GM21786 (cell line): ENCODE measurements around the gene SEC14L1.

Experiments
- ATAC-seq: cut with Tn5 transposase; IDR thresholded peaks from one replicate; pipeline ENCODE4 v1.9.1; 2021; ENCODE audit not compliant: unreplicated experiment

Gene SEC14L1

GRCh38 chr17:77188084-77189066, 47.6 kb downstream of the SEC14L1 start:
- no peak for ATAC-seq

DNA sequence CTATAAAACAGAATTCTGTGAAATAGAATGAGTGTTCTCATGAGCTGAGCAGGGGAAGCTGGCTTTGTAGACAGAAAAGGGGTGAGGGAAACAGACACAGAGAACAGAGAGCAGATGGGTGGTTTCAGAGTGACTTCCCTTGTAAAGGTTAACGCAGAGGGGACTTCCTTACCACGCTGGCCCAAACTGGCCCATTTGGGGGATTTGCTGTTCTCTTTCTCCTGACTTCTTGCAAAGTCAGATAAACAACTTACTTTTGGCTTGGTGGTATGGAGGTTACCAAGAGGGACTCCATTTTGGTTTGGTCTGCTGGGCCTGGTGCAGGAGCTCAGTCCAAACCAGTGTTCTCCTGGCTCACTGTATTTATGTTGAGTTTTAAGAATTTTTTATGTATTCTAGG, 48.4 kb downstream of the SEC14L1 start:
- peak; percentile 45 for ATAC-seq

DNA sequence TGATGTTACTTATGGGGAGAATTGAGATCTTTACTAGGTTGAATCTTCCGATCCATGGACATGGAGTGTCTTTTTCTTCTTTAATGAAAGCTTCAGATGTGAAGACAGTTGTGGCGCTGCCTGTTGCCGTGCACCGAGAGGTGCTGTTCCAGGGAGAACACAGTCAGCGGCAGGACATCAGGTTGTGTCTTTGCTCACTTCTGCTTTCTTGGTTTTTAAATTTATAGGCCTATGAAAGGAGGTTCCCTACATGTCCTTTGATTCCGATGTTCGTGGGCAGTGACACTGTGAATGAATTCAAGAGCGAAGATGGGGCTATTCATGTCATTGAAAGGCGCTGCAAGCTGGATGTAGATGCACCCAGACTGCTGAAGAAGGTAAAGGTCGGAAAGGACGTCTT, 49.8 kb downstream of the SEC14L1 start:
- ATAC-seq: no peak

DNA sequence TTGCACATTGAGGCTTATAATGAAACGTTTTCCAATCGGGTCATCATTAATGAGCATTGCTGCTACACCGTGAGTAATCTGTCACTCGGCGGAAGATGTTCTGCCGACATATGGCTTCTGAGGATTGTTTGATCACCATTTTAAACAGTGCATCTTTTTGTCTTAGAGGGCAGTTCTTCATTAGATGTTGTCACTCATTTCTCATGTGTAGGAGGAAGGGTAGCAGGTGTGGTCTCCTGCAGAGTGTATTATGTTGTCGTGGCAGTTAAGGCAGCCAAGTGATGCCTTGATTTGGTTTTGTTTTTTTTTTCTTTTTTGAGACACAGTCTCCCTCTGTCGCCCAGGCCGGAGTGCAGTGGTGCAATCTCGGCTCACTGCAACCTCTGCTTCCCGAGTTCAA, 50.5 kb downstream of the SEC14L1 start:
- ATAC-seq: no peak

- ATAC-seq: no peak
Measured at GRCh38 chr17:77193653-77194052, 52.9 kb downstream of the SEC14L1 start.

DNA sequence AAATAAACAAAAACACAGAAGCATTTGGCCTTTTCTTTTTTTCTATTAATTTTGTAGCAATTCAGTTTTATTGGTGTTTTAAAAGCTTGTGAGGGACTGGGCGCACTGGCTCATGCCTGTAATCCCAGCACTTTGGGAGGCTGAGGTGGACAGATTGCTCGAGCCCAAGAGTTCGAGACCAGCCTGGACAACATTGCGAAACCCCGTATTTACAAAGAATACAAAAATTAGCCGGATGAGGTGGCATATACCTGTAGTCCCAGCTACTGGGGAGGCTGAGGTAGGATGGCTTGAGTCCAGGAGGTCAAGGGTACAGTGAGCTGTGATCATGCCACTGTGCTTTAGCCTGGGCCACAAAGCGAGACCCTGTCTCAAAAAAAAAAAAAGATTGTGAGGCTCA, 53.4 kb downstream of the SEC14L1 start:
- no peak for ATAC-seq

GRCh38 chr17:77196251-77196650, 55.5 kb downstream of the SEC14L1 start:
- ATAC-seq: no peak

- no peak for ATAC-seq
Measured at GRCh38 chr17:77197115-77197514, 56.3 kb downstream of the SEC14L1 start.

- no peak for ATAC-seq
Measured at GRCh38 chr17:77200711-77201110, 59.9 kb downstream of the SEC14L1 start.

DNA sequence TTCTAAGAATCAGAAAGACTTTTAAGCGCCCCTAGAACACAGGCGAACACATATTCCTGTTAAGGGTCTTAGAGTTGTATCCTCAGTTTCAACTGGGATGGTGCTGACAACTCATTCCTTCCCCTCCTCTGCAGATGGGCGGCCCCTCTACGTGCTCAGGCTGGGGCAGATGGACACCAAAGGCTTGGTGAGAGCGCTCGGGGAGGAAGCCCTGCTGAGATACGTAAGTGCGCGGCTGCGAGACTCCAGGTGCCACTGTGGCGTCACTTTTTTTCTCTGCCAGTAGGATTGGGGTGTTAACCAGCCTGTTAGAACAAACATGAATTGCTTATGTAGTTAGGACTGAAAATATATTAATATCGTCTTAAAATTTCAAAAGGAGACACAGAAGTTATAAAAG, 62.7 kb downstream of the SEC14L1 start:
- ATAC-seq: no peak

- no peak for ATAC-seq
Measured at GRCh38 chr17:77203846-77204245, 63.1 kb downstream of the SEC14L1 start.

DNA sequence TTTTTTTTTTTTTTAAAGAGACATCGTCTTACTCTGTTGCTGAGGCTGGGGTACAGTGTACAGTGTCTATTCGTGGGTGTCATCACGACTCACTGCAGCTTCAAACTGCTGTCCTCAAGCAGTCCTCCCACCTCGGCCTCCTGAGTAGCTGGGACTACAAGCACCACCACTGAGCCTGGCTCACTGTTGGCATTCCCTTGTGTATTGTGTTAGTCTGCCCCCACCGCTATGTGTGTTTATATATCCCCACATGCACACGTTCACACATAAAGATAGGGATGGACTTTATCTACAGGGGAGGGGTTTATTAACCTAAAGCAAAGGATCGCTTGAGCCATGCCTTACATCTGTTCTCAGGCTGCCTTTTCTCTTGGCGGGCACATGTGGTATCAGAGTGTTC, 63.8 kb downstream of the SEC14L1 start:
- ATAC-seq: no peak

- ATAC-seq: no peak
Measured at GRCh38 chr17:77205396-77206125, 64.8 kb downstream of the SEC14L1 start.

DNA sequence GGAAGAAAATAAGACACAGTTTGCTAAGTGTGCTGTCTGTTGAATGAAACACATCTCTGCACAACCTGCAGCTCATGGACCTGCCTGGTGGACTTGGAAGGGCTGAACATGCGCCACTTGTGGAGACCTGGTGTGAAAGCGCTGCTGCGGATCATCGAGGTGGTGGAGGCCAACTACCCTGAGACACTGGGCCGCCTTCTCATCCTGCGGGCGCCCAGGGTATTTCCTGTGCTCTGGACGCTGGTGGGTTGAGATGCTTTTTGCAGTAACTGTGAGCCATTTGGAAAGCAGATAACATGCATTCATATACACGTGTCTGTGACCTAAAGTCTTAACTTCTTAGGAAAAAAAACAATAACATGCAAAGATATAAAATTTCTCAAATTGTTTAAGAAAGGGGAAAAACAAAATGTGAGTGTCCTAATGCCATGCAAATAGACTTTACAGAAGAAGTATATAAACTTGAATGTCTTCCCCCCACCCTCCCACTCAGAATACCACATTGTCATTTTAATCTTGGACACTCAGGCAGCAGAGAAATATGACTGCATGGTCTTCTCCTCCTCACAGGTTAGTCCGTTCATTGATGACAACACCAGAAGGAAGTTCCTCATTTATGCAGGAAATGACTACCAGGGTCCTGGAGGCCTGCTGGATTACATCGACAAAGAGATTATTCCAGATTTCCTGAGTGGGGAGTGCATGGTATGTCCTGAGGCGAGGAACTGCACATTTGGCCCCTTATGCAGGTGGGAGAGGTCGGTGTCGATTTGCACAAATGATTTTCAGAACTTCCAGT, 65.6 kb downstream of the SEC14L1 start:
- ATAC-seq: no peak

- ATAC-seq: no peak
Measured at GRCh38 chr17:77207689-77208216, 67.0 kb downstream of the SEC14L1 start.

- ATAC-seq: no peak
Measured at GRCh38 chr17:77208217-77208808, 67.5 kb downstream of the SEC14L1 start.

- ATAC-seq: no peak
Measured at GRCh38 chr17:77208856-77209255, 68.1 kb downstream of the SEC14L1 start.

DNA sequence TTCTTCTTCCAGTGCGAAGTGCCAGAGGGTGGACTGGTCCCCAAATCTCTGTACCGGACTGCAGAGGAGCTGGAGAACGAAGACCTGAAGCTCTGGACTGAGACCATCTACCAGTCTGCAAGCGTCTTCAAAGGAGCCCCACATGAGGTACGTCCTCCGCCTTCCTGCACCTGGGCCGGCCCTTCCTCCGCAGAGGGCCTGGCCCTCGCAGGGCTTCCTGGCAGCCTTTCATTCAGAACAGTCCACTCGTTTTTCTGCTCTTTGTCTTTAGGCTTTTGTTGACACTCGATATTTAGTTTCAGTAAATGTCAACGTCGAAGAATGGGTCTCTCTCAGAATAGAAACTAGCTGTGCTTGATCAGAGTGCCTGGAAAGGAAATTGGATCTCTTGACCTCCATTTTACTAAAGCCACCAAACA, 68.6 kb downstream of the SEC14L1 start:
- no peak for ATAC-seq

DNA sequence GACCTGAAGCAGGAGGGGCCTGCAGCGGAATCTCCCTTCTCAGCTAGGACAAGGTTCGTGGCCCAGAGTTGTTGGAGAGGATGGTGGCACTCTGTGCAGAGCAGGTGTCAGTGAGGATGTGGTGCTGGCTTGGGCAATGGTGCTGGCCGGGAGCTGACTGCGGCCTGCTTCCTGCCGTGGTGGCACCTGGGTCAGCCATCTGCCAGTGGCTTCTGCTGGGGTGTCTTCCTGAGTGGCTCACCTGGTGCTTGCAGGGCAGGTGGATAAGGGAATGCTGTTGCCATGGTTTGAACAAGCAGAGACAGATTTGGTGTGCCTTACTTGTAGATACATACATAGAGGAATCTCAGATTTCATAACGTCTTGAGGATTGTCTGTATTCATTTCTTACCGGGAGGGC, 69.6 kb downstream of the SEC14L1 start:
- no peak for ATAC-seq

GRCh38 chr17:77210946-77211541, 70.3 kb downstream of the SEC14L1 start:
- no peak for ATAC-seq
